HepG2 (cell line): ENCODE results near the gene NCDN. TPM values are rescaled to one million over a fixed set of nuclear protein-coding genes. Genes with fewer than 3 reads are reported as not detected.

Experiments used
- ATAC-seq: fragments of 200-7000 bp; cut with Tn5 transposase; 3 replicates; pipeline ENCODE4 v1.9.1; 2020; ENCODE audit warnings: mild to moderate bottlenecking, moderate library complexity
- BruUV-seq: library from RNA; stranded (reverse); fragments of 400-500 nt; replicated peaks from 2 replicates; lab custom pipeline; 2021; lab: Mats Ljungman, UMichigan
- CTCF ChIA-PET: fragments of 300-600 bp; formaldehyde crosslinking; extraction: SDS; loops from one replicate; lab custom pipeline; 2021; ENCODE audit warnings: low total read pairs, inconsistent platforms, low intra/inter-chr PET ratio; lab: Yijun Ruan, JAX
- POLR2A ChIA-PET: fragments of 350-600 bp; sonication (Branson Sonifier 250); formaldehyde crosslinking; loops from one replicate; lab custom pipeline; 2020; ENCODE audit warnings: antibody characterized with exemption, inconsistent platforms; lab: Yijun Ruan, JAX
- DNase-seq: peaks from one replicate; pipeline ENCODE4 v3.0.0-alpha.2; 2015; ENCODE audit warnings: low spot score
- FAIRE-seq: peaks from 3 replicates; lab custom pipeline; 2011; peaks lifted over from hg19 to GRCh38; lab: Jason Lieb, UNC
- H2AFZ ChIP-seq: one replicate; pipeline ENCODE4 v1.6.1; 2011; ENCODE audit warnings: low read length, inconsistent platforms
- H3K27ac ChIP-seq: fragments of 300-600 bp; 3 replicates; pipeline ENCODE4 v1.8.0; 2011; ENCODE audit warnings: mixed run types, mild to moderate bottlenecking, mixed read lengths, low read length, inconsistent platforms; ENCODE audit not compliant: insufficient read depth; ENCODE audit errors: extremely low read length
- H3K27me3 ChIP-seq, 2 experiments: fragments of 200-600 bp in 1 of 2; 2 replicates in 1 of 2; 3 replicates in 1 of 2; pipeline versions ENCODE4 v1.6.0 to v1.8.0; 2011; ENCODE audit warnings: low read length in 2 of 2, mild to moderate bottlenecking in 2 of 2, moderate library complexity in 2 of 2, inconsistent platforms in 1 of 2; ENCODE audit not compliant: insufficient read depth in 2 of 2, control insufficient read depth in 1 of 2
- H3K36me3 ChIP-seq, 2 experiments: fragments of 200-600 bp in 1 of 2; replicated peaks in 1 of 2; 2 replicates in 1 of 2; 3 replicates in 1 of 2; pipeline versions ENCODE4 v1.5.1 to v1.8.0; 2011; ENCODE audit warnings: low read length in 2 of 2, inconsistent platforms in 1 of 2; ENCODE audit not compliant: insufficient read depth in 2 of 2, control insufficient read depth in 1 of 2
- H3K4me1 ChIP-seq: 2 replicates; pipeline ENCODE4 v1.5.1; 2012; ENCODE audit warnings: low read length, inconsistent platforms; ENCODE audit not compliant: insufficient read depth
- H3K4me2 ChIP-seq: 2 replicates; pipeline ENCODE4 v1.6.0; 2011; ENCODE audit warnings: low read depth, low read length, inconsistent platforms
- H3K4me3 ChIP-seq, 3 experiments: fragments of 200-600 bp in 1 of 3; sonication (generic), shearing (Covaris generic) in 1 of 3; replicated peaks in 1 of 3; 2 replicates each; pipeline ENCODE4 v1.5.1; 2011 to 2016; ENCODE audit warnings: low read length in 3 of 3, inconsistent platforms in 2 of 3, low read depth in 2 of 3, mild to moderate bottlenecking in 2 of 3, control low read depth in 1 of 3, mixed read lengths in 1 of 3; ENCODE audit not compliant: insufficient read depth in 1 of 3
- H3K79me2 ChIP-seq: one replicate; pipeline ENCODE4 v1.6.1; 2011; ENCODE audit warnings: low read length, inconsistent platforms; ENCODE audit not compliant: insufficient read depth
- H3K9ac ChIP-seq: 2 replicates; pipeline ENCODE4 v1.6.0; 2011; ENCODE audit warnings: mild to moderate bottlenecking, low read depth, low read length, inconsistent platforms; ENCODE audit not compliant: insufficient read depth
- H3K9me3 ChIP-seq: 2 replicates; pipeline ENCODE4 v1.5.1; 2012; ENCODE audit warnings: mild to moderate bottlenecking, low read length
- H4K20me1 ChIP-seq: 2 replicates; pipeline ENCODE4 v1.6.0; 2011; ENCODE audit warnings: inconsistent platforms, mild to moderate bottlenecking, low read length, moderate library complexity; ENCODE audit not compliant: insufficient read depth
- CHCHD3 ChIP-seq: sonication (generic); formaldehyde crosslinking; IDR thresholded peaks from 2 replicates; pipeline ENCODE4 v1.8.0; 2022; ENCODE audit warnings: mild to moderate bottlenecking, missing genetic modification reagents, moderate library complexity
- CREB1 ChIP-seq, 2 experiments: fragments of 450-650 bp in 1 of 2; IDR thresholded peaks; 2 replicates each; pipeline ENCODE4 v1.6.1; 2016 to 2017; ENCODE audit warnings: control low read depth in 1 of 2, mild to moderate bottlenecking in 1 of 2, missing compliant biosample characterization in 1 of 2, missing genetic modification characterization in 1 of 2
- DPF2 ChIP-seq: sonication (generic); formaldehyde crosslinking; IDR thresholded peaks from 2 replicates; pipeline ENCODE4 v1.4.0; 2020; ENCODE audit warnings: mild to moderate bottlenecking, low read depth, missing genetic modification reagents, borderline replicate concordance
- PBX2 ChIP-seq: IDR thresholded peaks from 2 replicates; pipeline ENCODE4 v1.6.1; 2016; ENCODE audit warnings: control low read depth
- RCOR2 ChIP-seq: IDR thresholded peaks from 2 replicates; pipeline ENCODE4 v1.6.1; 2016; ENCODE audit warnings: missing biosample characterization, missing genetic modification reagents
- RFX3 ChIP-seq: IDR thresholded peaks from 2 replicates; pipeline ENCODE4 v1.6.1; 2016; ENCODE audit warnings: missing biosample characterization, missing genetic modification reagents
- SOX5 ChIP-seq: IDR thresholded peaks from 2 replicates; pipeline ENCODE4 v1.6.1; 2016; ENCODE audit warnings: borderline replicate concordance
- XRCC5 ChIP-seq: fragments of 200-400 bp; formaldehyde crosslinking; optimal IDR thresholded peaks from 2 replicates; pipeline ENCODE3; 2017; ENCODE audit warnings: mild to moderate bottlenecking, low read length
- YY1 ChIP-seq: IDR thresholded peaks from 2 replicates; pipeline ENCODE4 v1.6.1; 2011; ENCODE audit warnings: low read length, low read depth, moderate library complexity, mild to moderate bottlenecking; ENCODE audit not compliant: insufficient read depth, insufficient replicate concordance
- ZNF121 ChIP-seq: sonication (generic); formaldehyde crosslinking; IDR thresholded peaks from 2 replicates; pipeline ENCODE4 v1.5.0; 2020; ENCODE audit warnings: mild to moderate bottlenecking, missing genetic modification reagents
- ZNF225 ChIP-seq: sonication (generic); formaldehyde crosslinking; IDR thresholded peaks from 2 replicates; pipeline ENCODE4 v1.4.0; 2020; ENCODE audit warnings: mild to moderate bottlenecking, missing genetic modification reagents
- ZNF317 ChIP-seq: sonication (generic); formaldehyde crosslinking; IDR thresholded peaks from 2 replicates; pipeline ENCODE4 v1.5.0; 2020; ENCODE audit warnings: mild to moderate bottlenecking, missing genetic modification reagents
- WGBS: methylation state at CpG from one replicate; pipeline ENCODE4 v1.1.6; 2017; ENCODE audit warnings: low lambda C conversion rate; 5-methylcytosine and 5-hydroxymethylcytosine counted together
- in situ Hi-C: cut with HindIII; loops from 2 replicates; pipeline ENCODE4 v1.10.0; 2017; ENCODE audit warnings: low pct_unique_long_range_greater_than_20kb; ENCODE audit not compliant: extremely low pct_ligation_motif_present
- intact Hi-C: fragments of 100-400 bp; cut with micrococcal nuclease; formaldehyde crosslinking; loops from one replicate; pipeline ENCODE4 v1.10.0; 2022; ENCODE audit not compliant: unreplicated experiment
- polyA plus RNA-seq, 8 experiments: library from polyadenylated mRNA; depleted of rRNA in 3 of 8; stranded (reverse) in 7 of 8; unstranded in 1 of 8; fragments of >200 nt; fragmentation: Illumina TruSeq in 4 of 8; extraction: Trizol in 4 of 8; gene quantifications; 2 replicates each; pipeline versions ENCODE4 v1.2.1 to v1.2.3, GENCODE V29; 2011 to 2016; ENCODE audit warnings: low read depth in 4 of 8, missing spikeins in 1 of 8, mixed read lengths in 1 of 8; ENCODE audit not compliant: insufficient read depth in 1 of 8
- total RNA-seq, 5 experiments: library from RNA; depleted of rRNA; stranded (reverse); fragments of >200 nt; fragmentation: Illumina TruSeq; extraction: Trizol; gene quantifications; 2 replicates each; pipeline ENCODE4 v1.2.3, GENCODE V29; 2016; ENCODE audit warnings: low read depth in 1 of 5
- TF ChIP-seq, protein P1 (sequence below): sonication (generic); formaldehyde crosslinking; IDR thresholded peaks from 2 replicates; pipeline ENCODE4 v1.8.1; 2023; ENCODE audit warnings: missing genetic modification reagents, mild to moderate bottlenecking, borderline replicate concordance
- TF ChIP-seq, protein P2 (sequence below): sonication (generic); formaldehyde crosslinking; IDR thresholded peaks from 2 replicates; pipeline ENCODE4 v1.4.0; 2020; ENCODE audit warnings: missing genetic modification reagents
- TF ChIP-seq, protein P3 (sequence below): sonication (generic); IDR thresholded peaks from 2 replicates; pipeline ENCODE4 v1.6.1; 2016; ENCODE audit warnings: low read depth, borderline replicate concordance

The NCDN gene
- total and polyA plus RNA-seq, 2 of the 13 experiments (the other 11 are each of a cell fraction or from before 2014, with no cell fraction given): 6.6 to 9.3 TPM

GRCh38 chr1:35511305-35511704 is 46.3 kb upstream of the NCDN start:
- no TSS peak for BruUV-seq
- in situ Hi-C loops: no loop called here
- H3K27me3 ChIP-seq: no peaks in the 10 kb centered on the region
- FAIRE-seq (no peak), ATAC-seq (no peak), DNase-seq (no peak)
- peaks cover 5 to 9% of the 10 kb centered on the region in 2 experiments for H3K36me3 ChIP-seq
- TF ChIP-seq SOX5 (CRISPR knock-in tag) (no peak), ZNF121 (CRISPR knock-in tag) (peak; percentile 52; the same call in 1 of the 2 replicates)
- TF ChIP-seq, protein P1, sequence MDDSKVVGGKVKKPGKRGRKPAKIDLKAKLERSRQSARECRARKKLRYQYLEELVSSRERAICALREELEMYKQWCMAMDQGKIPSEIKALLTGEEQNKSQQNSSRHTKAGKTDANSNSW (CRISPR knock-in tag): no peak
- H2AFZ ChIP-seq: no peak overlapping the region
- H3K27ac ChIP-seq: no peak overlapping the region
- CTCF ChIA-PET: no interaction called here
- peaks cover 8% of the 10 kb centered on the region; the same call in 1 of the 2 replicates for H3K9me3 ChIP-seq
- no peak overlapping the region for H3K9ac ChIP-seq
- 0 out of 2 replicates have a peak, but pooled peaks cover 3% of the 10 kb centered on the region for H4K20me1 ChIP-seq
- H3K4me2 ChIP-seq: no peak overlapping the region
- POLR2A ChIA-PET: no interaction called here
- H3K79me2 ChIP-seq: peaks cover 15% of the 10 kb centered on the region
- peaks cover 14% of the 10 kb centered on the region for H3K4me1 ChIP-seq
- 99% methylated on average over 2 of the region's 2 CpGs for WGBS
- H3K4me3 ChIP-seq: no peak overlapping the region
- intact Hi-C loops: no loop called here

DNA sequence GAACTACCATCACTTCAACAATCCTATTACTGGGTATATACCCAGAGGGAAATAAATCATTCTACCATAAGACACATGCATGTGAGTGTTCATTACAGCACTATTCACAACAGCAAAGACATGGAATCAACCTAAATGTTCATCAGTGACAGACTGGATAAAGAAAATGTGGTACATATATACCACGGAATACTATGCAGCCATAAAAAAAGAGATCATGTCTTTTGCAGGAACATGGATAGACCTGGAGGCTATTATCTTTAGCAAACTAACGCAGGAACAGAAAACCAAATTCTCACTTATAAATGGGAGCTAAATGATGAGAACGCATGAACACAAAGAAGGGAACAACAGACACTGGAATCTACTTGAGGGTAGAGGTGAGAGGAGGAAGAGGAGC is 39.4 kb upstream of the NCDN start:
- intact Hi-C loops: no loop called here
- Histone ChIP-seq H3K4me2 (no peak overlapping the region), H3K9ac (no peak overlapping the region), H3K27ac (no peak overlapping the region), H3K4me3 (no peak overlapping the region), H2AFZ (no peak overlapping the region), H3K4me1 (peaks cover 13% of the 10 kb centered on the region), H3K36me3 (no peaks in the 10 kb centered on the region; a peak in 2 of 5 replicates), H3K9me3 (peaks cover 18% of the 10 kb centered on the region; the same call in 1 of the 2 replicates), H3K79me2 (peaks cover 25% of the 10 kb centered on the region), H4K20me1 (no peaks in the 10 kb centered on the region; the same call in 1 of the 2 replicates), H3K27me3 (no peaks in the 10 kb centered on the region)
- CTCF ChIA-PET: no interaction called here
- in situ Hi-C loops: no loop called here
- DNase-seq (no peak), ATAC-seq (no peak), FAIRE-seq (no peak)
- POLR2A ChIA-PET: no interaction called here
- no TSS peak for BruUV-seq
- 97% methylated on average over 3 of the region's 3 CpGs for whole genome bisulfite sequencing
- TF ChIP-seq RFX3 (CRISPR knock-in tag): no peak
- no peak for TF ChIP-seq DPF2
- no peak for TF ChIP-seq RCOR2 (CRISPR knock-in tag)
- TF ChIP-seq, protein P2, sequence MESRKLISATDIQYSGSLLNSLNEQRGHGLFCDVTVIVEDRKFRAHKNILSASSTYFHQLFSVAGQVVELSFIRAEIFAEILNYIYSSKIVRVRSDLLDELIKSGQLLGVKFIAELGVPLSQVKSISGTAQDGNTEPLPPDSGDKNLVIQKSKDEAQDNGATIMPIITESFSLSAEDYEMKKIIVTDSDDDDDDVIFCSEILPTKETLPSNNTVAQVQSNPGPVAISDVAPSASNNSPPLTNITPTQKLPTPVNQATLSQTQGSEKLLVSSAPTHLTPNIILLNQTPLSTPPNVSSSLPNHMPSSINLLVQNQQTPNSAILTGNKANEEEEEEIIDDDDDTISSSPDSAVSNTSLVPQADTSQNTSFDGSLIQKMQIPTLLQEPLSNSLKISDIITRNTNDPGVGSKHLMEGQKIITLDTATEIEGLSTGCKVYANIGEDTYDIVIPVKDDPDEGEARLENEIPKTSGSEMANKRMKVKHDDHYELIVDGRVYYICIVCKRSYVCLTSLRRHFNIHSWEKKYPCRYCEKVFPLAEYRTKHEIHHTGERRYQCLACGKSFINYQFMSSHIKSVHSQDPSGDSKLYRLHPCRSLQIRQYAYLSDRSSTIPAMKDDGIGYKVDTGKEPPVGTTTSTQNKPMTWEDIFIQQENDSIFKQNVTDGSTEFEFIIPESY (CRISPR knock-in tag): no peak
- no peak for TF ChIP-seq YY1
- TF ChIP-seq, protein P3, sequence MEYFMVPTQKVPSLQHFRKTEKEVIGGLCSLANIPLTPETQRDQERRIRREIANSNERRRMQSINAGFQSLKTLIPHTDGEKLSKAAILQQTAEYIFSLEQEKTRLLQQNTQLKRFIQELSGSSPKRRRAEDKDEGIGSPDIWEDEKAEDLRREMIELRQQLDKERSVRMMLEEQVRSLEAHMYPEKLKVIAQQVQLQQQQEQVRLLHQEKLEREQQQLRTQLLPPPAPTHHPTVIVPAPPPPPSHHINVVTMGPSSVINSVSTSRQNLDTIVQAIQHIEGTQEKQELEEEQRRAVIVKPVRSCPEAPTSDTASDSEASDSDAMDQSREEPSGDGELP: no peak
- no peak for TF ChIP-seq CHCHD3
- no peak for TF ChIP-seq ZNF317 (CRISPR knock-in tag)
- no peak for TF ChIP-seq PBX2 (CRISPR knock-in tag)
- TF ChIP-seq ZNF225 (CRISPR knock-in tag): no peak
- TF ChIP-seq XRCC5: no peak
- no peak for TF ChIP-seq CREB1 (IDR thresholded peaks at IDR 0.05)
- no peak for TF ChIP-seq CREB1 (CRISPR knock-in tag; IDR thresholded peaks at IDR 0.05)
